Psoas muscle (tissue), 8 donors: ENCODE results near the gene TTC21B. TPM values are rescaled to one million over a fixed set of nuclear protein-coding genes. Genes with fewer than 3 reads are reported as not detected.
"Not testable (repeated sequence)": the region's sequence is repeated elsewhere in the genome, so short reads cannot be mapped to it uniquely, and the experiment has no call there.

Source experiments
- ATAC-seq, 4 donors: fragments of 200-7000 bp; cut with Tn5 transposase; one replicate each; pipeline ENCODE4 v1.9.1; 2020; ENCODE audit warnings: moderate library complexity in 3 of 4, mild to moderate bottlenecking in 2 of 4
- DNase-seq, 2 donors: peaks; one replicate each; pipeline ENCODE4 v3.0.0-alpha.2; 2020
- H3K27ac ChIP-seq: fragments of 200-600 bp; one replicate; pipeline ENCODE4 v1.8.0; 2022
- H3K27me3 ChIP-seq, 3 donors: fragments of 200-600 bp in 1 of 3; one replicate each; pipeline versions ENCODE4 v1.6.1 to v1.8.0; 2013 to 2022; ENCODE audit warnings: low read length in 2 of 3, mild to moderate bottlenecking in 2 of 3, moderate library complexity in 1 of 3; ENCODE audit not compliant: insufficient read depth in 3 of 3
- H3K36me3 ChIP-seq, 2 donors: fragments of 200-600 bp in 1 of 2; one replicate each; pipeline versions ENCODE4 v1.6.1 to v1.8.0; 2013 to 2022; ENCODE audit warnings: low read depth in 1 of 2, mild to moderate bottlenecking in 1 of 2, moderate library complexity in 1 of 2; ENCODE audit not compliant: insufficient read depth in 1 of 2
- H3K4me1 ChIP-seq: fragments of 200-600 bp; one replicate; pipeline ENCODE4 v1.8.0; 2022
- H3K4me3 ChIP-seq: fragments of 200-600 bp; one replicate; pipeline ENCODE4 v1.8.0; 2022; ENCODE audit warnings: mild to moderate bottlenecking
- H3K9me3 ChIP-seq: fragments of 200-600 bp; one replicate; pipeline ENCODE4 v1.8.0; 2022
- WGBS, 3 donors: extraction: QIAGEN DNeasy Blood & Tissue Kit; methylation state at CpG; one replicate each; pipeline versions ENCODE4 v1.1.6 to v1.1.7; 2013; 5-methylcytosine and 5-hydroxymethylcytosine counted together
- intact Hi-C, 2 donors: fragments of 100-400 bp; cut with DNase I; formaldehyde crosslinking; loops; one replicate each; pipeline versions ENCODE4 v1.11.0 to v1.14.2; 2022
- polyA plus RNA-seq, 3 donors: library from polyadenylated mRNA; stranded (reverse); fragments of 200-250 nt; gene quantifications; one replicate each; pipeline ENCODE4 v1.2.3, GENCODE V29; 2013
- total RNA-seq, 4 donors: library from RNA; stranded (reverse); fragmentation: NEBNext Ultra II Directional in 2 of 4; extraction: Animal tissue kit (Norgen Biotek cat#: 25700) in 2 of 4; gene quantifications; one replicate each; pipeline versions ENCODE4 v1.2.1 to v1.2.4, GENCODE V29; 2021 to 2023
- TF ChIP-seq, protein P1 (sequence below): fragments of 200-600 bp; IDR thresholded peaks from one replicate; pipeline ENCODE4 v1.8.0; 2022; ENCODE audit warnings: antibody characterized with exemption
- donor health status: healthy with polysubstance abuse.
- donor health status: DM: no; HTN: no; CAD: no; lungs with moderate emphysema.
- donor health status: Bipolar disorder and iron deficiency.
- donor health status: healthy.
- donor health status: DM: yes; HTN: yes; CAD: no.
- donor health status: DM: no; HTN: no; CAD: no.
- donor health status: DM: no; HTN: no; CAD: no.
- donor health status: DM: yes; HTN: yes; CAD: no.

The TTC21B gene
- total and polyA plus RNA-seq, 7 donors: 2.6 to 16.7 (median 10.6) TPM

DNA sequence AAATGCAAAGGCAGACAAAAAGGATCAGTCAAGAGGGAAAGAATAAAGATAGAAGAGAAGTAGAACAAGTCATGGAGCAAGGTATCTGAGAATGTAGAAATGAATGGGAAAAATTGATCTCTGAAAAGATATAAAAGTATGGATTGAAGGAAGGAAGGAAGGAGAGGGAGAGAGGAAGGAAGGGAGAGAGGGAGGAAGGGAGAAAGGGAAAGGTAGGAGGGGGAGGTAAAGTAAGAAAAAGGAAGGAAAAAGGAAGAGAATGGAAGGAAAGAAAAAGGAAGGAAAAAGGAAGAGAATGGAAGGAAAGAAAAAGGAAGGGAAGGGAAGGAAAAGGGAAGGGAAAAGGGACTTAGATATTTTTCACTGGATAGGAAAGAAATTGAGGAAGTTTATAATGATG lies 31.5 kb upstream of the TTC21B start:
- DNase-seq: no peak
- ATAC-seq: no peak
- no peaks in the 10 kb centered on the region for H3K27me3 ChIP-seq
- H3K27ac ChIP-seq: no peak overlapping the region
- H3K4me3 ChIP-seq: no peak overlapping the region
- intact Hi-C loops: no loop called here
- TF ChIP-seq, protein P1, sequence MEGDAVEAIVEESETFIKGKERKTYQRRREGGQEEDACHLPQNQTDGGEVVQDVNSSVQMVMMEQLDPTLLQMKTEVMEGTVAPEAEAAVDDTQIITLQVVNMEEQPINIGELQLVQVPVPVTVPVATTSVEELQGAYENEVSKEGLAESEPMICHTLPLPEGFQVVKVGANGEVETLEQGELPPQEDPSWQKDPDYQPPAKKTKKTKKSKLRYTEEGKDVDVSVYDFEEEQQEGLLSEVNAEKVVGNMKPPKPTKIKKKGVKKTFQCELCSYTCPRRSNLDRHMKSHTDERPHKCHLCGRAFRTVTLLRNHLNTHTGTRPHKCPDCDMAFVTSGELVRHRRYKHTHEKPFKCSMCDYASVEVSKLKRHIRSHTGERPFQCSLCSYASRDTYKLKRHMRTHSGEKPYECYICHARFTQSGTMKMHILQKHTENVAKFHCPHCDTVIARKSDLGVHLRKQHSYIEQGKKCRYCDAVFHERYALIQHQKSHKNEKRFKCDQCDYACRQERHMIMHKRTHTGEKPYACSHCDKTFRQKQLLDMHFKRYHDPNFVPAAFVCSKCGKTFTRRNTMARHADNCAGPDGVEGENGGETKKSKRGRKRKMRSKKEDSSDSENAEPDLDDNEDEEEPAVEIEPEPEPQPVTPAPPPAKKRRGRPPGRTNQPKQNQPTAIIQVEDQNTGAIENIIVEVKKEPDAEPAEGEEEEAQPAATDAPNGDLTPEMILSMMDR: no peak
- H3K4me1 ChIP-seq: no peaks in the 10 kb centered on the region
- H3K36me3 ChIP-seq: no peaks in the 10 kb centered on the region
- H3K9me3 ChIP-seq: no peaks in the 10 kb centered on the region

DNA sequence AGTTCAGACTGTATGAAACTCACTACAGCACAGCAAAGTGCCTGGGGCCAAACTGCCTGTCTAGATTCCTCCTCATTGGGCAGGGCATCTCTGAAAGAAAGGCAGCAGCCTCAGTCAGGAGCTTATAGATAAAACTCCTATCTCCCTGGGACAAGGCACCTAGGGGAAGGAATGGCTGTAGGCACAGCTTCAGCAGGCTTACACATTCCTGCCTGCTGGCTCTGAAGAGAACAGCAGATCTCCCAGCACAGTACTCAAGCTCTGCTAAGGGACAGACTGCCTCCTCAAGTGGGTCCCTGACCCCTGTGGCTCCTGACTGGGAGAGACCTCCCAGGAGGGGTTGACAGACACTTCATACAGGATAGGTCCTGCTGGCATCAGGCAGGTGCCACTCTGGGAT lies 18.6 kb upstream of the TTC21B start:
- H3K4me1 ChIP-seq, H3K9me3 ChIP-seq, H3K4me3 ChIP-seq, H3K27me3 ChIP-seq, H3K27ac ChIP-seq, intact Hi-C loops, ATAC-seq, H3K36me3 ChIP-seq, DNase-seq: not testable (repeated sequence)

DNA sequence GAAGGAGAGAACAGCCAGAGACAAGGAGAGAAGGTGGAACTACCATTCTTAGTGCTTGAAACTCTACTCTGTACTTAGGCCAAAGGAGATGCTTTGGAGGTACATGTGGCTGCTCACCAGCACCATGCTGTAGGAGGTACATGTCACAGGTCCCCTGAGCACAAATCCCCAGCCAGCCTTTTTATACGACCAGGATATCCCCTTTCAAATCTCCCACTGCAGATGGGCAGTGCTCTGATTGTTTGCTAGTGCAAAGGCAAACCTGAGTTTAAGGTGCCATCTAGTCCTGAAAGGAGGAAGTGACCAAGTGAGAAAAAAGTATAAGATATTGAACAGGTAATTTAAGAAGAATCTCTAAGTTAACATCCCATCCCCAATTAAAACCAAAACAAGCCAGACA lies 17.1 kb upstream of the TTC21B start:
- TF ChIP-seq, protein P1: no peak
- intact Hi-C loops: no loop called here
- no peak overlapping the region for H3K4me3 ChIP-seq
- H3K4me1 ChIP-seq: no peaks in the 10 kb centered on the region
- no peak overlapping the region for H3K27ac ChIP-seq
- no peaks in the 10 kb centered on the region for H3K9me3 ChIP-seq
- 0 to 2% (median 0%) methylated on average over 1 of the region's 1 CpG for WGBS, 3 donors
- ATAC-seq: no peak
- no peaks in the 10 kb centered on the region for H3K27me3 ChIP-seq
- no peak for DNase-seq
- no peaks in the 10 kb centered on the region for H3K36me3 ChIP-seq

DNA sequence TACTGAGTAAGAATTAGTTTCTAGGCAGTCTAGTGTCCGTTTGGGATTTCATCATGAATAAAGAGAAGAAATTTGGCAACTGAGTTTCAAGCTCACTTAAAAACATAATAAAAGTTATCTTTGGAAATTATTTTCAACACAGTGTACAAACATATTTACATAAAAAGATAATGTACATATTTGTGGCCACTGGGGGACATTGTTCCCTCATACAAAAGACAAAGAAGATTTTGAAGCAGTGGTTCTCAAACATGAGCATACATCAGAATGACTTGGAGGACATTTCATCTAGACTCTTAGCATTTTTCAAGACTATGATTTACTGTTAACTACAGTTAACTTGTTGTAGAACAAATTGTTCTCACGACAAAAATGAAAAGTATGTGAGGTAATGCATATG lies 15.7 kb upstream of the TTC21B start:
- DNase-seq (no peak), ATAC-seq (no peak)
- no peaks in the 10 kb centered on the region for H3K36me3 ChIP-seq
- no peaks in the 10 kb centered on the region for H3K4me1 ChIP-seq
- no peaks in the 10 kb centered on the region for H3K9me3 ChIP-seq
- no peak overlapping the region for H3K27ac ChIP-seq
- WGBS, 3 donors: 53 to 70% (median 64%) methylated on average over 2 of the region's 2 CpGs
- intact Hi-C loops: no loop called here
- H3K4me3 ChIP-seq: no peak overlapping the region
- no peaks in the 10 kb centered on the region for H3K27me3 ChIP-seq
- TF ChIP-seq, protein P1: no peak

DNA sequence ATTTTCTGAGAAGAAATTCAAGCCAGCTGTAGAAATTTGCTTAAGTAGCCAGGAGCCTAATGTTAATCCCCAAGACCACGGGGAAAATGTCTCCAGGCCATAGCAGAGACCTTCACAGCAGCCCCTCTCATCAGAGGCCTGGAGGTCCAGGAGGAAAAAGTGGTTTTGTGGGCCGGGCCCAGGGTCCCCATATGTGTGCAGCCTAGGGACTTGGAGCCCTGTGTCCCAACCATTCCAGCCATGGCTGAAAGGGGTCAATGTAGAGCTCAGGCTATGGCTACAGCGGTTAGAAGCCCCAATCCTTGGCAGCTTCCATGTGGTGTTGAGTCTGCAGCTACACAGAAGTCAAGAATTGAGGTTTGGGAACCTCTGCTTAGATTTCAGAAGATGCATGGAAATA lies 14.2 kb upstream of the TTC21B start:
- H3K4me1 ChIP-seq: no peaks in the 10 kb centered on the region
- H3K27me3 ChIP-seq: no peaks in the 10 kb centered on the region
- ATAC-seq: no peak
- H3K9me3 ChIP-seq: no peaks in the 10 kb centered on the region
- no peak for DNase-seq
- intact Hi-C loops: no loop called here
- H3K4me3 ChIP-seq: no peak overlapping the region
- no peak overlapping the region for H3K27ac ChIP-seq
- WGBS, 3 donors: 76 to 79% (median 79%) methylated on average over 3 of the region's 3 CpGs
- H3K36me3 ChIP-seq: no peaks in the 10 kb centered on the region
- TF ChIP-seq, protein P1: no peak
